Nephron progenitor cell (in vitro differentiated cells): ENCODE data around the gene HIRA.

Source experiments
- DNase-seq: peaks from one replicate; pipeline ENCODE4 v3.0.0; 2021
- H3K27ac Mint-ChIP-seq: 2 replicates; pipeline ENCODE4 v1.8.0; 2021; ENCODE audit warnings: mild to moderate bottlenecking, moderate library complexity, mixed read lengths
- H3K27me3 Mint-ChIP-seq: 2 replicates; pipeline ENCODE4 v1.8.0; 2021; ENCODE audit warnings: mild to moderate bottlenecking, low read depth, mixed read lengths; ENCODE audit not compliant: poor library complexity
- H3K36me3 Mint-ChIP-seq: 2 replicates; pipeline ENCODE4 v1.8.0; 2021; ENCODE audit warnings: low read depth, mixed read lengths
- H3K4me1 Mint-ChIP-seq: 2 replicates; pipeline ENCODE4 v1.8.0; 2021; ENCODE audit warnings: mixed read lengths
- H3K4me3 Mint-ChIP-seq: 2 replicates; pipeline ENCODE4 v1.8.0; 2021; ENCODE audit warnings: mild to moderate bottlenecking, moderate library complexity, mixed read lengths
- H3K9me3 Mint-ChIP-seq: 2 replicates; pipeline ENCODE4 v1.8.0; 2021; ENCODE audit warnings: mild to moderate bottlenecking, moderate library complexity, mixed read lengths
- CTCF ChIP-seq: fragments of 200-600 bp; sonication (generic); IDR thresholded peaks from 2 replicates; pipeline ENCODE4 v1.5.0; 2021; ENCODE audit warnings: antibody characterized with exemption

HIRA gene

GRCh38 chr22:19432133-19432851, 759 bp upstream of the HIRA start, which contains the start of gene MRPL40:
TSS of gene MRPL40 (plus strand) at chr22:19432545. CDS start at chr22:19432555, 10 bp downstream.
- H3K36me3 Mint-ChIP-seq, result peaks cover 26% of the 10 kb centered on the region
- peak within 1 kb of the TSS; percentile 93 for H3K4me3 Mint-ChIP-seq
- no peak for TF ChIP-seq CTCF
- H3K4me1 Mint-ChIP-seq, result peaks cover 44% of the 10 kb centered on the region
- peak; percentile 92 for DNase-seq
- peak within 1 kb of the TSS; percentile 98 for H3K27ac Mint-ChIP-seq
- H3K27me3 Mint-ChIP-seq, result no peaks in the 10 kb centered on the region
- no peaks in the 10 kb centered on the region for H3K9me3 Mint-ChIP-seq

GRCh38 chr22:19430890-19431541, 517 bp downstream of the HIRA start:
- Mint-ChIP-seq H3K27ac (peak overlapping the region; percentile 64), H3K36me3 (peaks cover 34% of the 10 kb centered on the region), H3K9me3 (no peaks in the 10 kb centered on the region), H3K4me1 (peaks cover 38% of the 10 kb centered on the region), H3K4me3 (peak overlapping the region; percentile 93), H3K27me3 (no peaks in the 10 kb centered on the region)
- no peak for DNase-seq
- TF ChIP-seq CTCF, result peak; percentile 28

GRCh38 chr22:19429950-19430889, 1.3 kb downstream of the HIRA start:
- Mint-ChIP-seq H3K4me3 (peak overlapping the region; percentile 93), H3K27me3 (no peaks in the 10 kb centered on the region), H3K36me3 (peaks cover 29% of the 10 kb centered on the region), H3K4me1 (peaks cover 37% of the 10 kb centered on the region), H3K27ac (peak overlapping the region; percentile 64), H3K9me3 (no peaks in the 10 kb centered on the region)
- DNase-seq, result peak; percentile 34
- no peak for TF ChIP-seq CTCF

GRCh38 chr22:19424186-19424500, 7.4 kb downstream of the HIRA start:
- Mint-ChIP-seq H3K4me3 (no peak overlapping the region), H3K36me3 (peaks cover 28% of the 10 kb centered on the region), H3K27ac (no peak overlapping the region), H3K9me3 (peaks cover 3% of the 10 kb centered on the region), H3K4me1 (peaks cover 9% of the 10 kb centered on the region), H3K27me3 (no peaks in the 10 kb centered on the region)
- DNase-seq, result no peak
- TF ChIP-seq CTCF, result no peak

- Mint-ChIP-seq H3K27me3 (no peaks in the 10 kb centered on the region), H3K4me1 (peaks cover 9% of the 10 kb centered on the region), H3K4me3 (no peak overlapping the region), H3K27ac (peak overlapping the region; percentile 76), H3K9me3 (peaks cover 8% of the 10 kb centered on the region), H3K36me3 (peaks cover 35% of the 10 kb centered on the region)
- TF ChIP-seq CTCF, result no peak
- no peak for DNase-seq
Observed at GRCh38 chr22:19422440-19423301, 8.9 kb downstream of the HIRA start.
